Measurements from ENCODE around the gene NRK. TPM values are rescaled to one million over a fixed set of nuclear protein-coding genes. Genes with fewer than 3 reads are reported as not detected.
"Not testable (repeated sequence)": the region's sequence is repeated elsewhere in the genome, so short reads cannot be mapped to it uniquely, and the experiment has no call there.

Gene NRK
- total and polyA plus RNA-seq, 9 donors: 6.5 to 109 (median 30.1) TPM

DNA sequence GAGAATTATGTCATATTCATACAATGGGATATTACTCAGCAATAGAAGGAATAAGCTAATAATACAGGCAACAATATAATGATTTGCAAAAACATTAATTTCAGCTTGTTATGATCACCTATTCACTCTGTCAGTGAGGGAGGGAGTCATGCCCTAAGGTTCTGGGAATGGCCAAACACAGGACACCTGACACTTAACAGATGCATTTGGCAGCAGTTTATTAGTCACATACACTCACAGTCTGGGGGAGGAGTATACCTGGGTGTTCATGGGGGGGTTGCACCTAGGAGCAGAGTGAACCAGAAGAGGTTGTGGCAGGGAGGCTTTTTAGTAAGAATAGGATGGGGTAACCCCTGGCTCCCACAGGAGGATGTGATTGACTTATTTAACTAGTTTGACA is 177.9 kb downstream of the NRK start:
- TF ChIP-seq, protein P1, sequence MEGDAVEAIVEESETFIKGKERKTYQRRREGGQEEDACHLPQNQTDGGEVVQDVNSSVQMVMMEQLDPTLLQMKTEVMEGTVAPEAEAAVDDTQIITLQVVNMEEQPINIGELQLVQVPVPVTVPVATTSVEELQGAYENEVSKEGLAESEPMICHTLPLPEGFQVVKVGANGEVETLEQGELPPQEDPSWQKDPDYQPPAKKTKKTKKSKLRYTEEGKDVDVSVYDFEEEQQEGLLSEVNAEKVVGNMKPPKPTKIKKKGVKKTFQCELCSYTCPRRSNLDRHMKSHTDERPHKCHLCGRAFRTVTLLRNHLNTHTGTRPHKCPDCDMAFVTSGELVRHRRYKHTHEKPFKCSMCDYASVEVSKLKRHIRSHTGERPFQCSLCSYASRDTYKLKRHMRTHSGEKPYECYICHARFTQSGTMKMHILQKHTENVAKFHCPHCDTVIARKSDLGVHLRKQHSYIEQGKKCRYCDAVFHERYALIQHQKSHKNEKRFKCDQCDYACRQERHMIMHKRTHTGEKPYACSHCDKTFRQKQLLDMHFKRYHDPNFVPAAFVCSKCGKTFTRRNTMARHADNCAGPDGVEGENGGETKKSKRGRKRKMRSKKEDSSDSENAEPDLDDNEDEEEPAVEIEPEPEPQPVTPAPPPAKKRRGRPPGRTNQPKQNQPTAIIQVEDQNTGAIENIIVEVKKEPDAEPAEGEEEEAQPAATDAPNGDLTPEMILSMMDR (IDR thresholded peaks at IDR 0.05): no peak
- intact Hi-C loops (cut with DNase I): no loop called here
- H3K36me3 ChIP-seq: no peaks in the 10 kb centered on the region
- no peaks in the 10 kb centered on the region for H3K4me1 ChIP-seq (ENCODE audit: insufficient read depth)
- H3K4me3 ChIP-seq: no peak overlapping the region
- no peak overlapping the region for H3K27ac ChIP-seq
- DNase-seq: no peak
- H3K27me3 ChIP-seq: no peaks in the 10 kb centered on the region
- H3K9me3 ChIP-seq: no peaks in the 10 kb centered on the region

DNA sequence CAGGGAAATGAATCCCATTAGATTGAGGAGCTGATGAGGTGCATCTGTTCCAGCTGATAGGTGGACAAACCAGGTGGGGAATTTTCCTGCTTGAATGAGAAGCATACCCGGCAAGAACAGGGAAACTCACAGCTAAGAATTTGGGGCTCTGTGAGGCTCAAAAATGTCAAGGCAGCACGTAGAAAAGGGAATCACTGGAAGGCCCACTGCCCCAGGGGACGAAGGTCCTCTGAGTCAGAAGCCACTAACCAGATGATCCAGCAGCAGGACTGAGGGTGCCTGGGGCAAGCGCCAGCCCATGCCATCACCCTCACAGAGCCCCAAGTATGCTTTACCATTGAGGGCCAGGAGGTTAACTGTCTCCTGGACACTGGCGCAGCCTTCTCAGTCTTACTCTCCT is 178.3 kb downstream of the NRK start:
- intact Hi-C loops (cut with DNase I); H3K4me3 ChIP-seq; DNase-seq; H3K9me3 ChIP-seq; H3K27ac ChIP-seq; H3K4me1 ChIP-seq (ENCODE audit: insufficient read depth); H3K27me3 ChIP-seq; H3K36me3 ChIP-seq: not testable (repeated sequence)
- 69 to 84% (median 75%) methylated on average over 5 of the region's 5 CpGs for WGBS, 3 donors

DNA sequence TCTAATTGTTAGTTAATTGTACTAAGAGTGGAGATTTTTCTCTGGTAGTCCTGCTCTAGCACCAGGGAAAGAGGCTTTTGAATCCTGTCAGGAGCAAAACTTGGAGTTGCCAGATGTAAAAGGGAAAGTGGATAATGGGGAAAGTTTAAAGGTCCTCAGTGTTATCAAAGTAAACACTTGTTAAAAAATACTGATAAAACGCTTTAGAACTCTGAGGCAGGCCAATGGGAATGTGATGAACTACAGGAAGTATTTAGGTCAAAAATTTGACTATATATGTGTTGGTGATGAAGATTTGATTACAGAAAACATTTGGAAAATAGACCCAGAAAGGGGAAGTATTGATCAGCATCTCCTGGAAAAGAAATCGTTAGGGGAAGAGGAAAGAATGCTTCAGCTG is 183.3 kb downstream of the NRK start:
- no peak for DNase-seq
- Histone ChIP-seq H3K27me3 (no peaks in the 10 kb centered on the region), H3K9me3 (no peaks in the 10 kb centered on the region), H3K36me3 (no peaks in the 10 kb centered on the region), H3K4me3 (no peak overlapping the region), H3K27ac (no peak overlapping the region), H3K4me1 (ENCODE audit: insufficient read depth) (no peaks in the 10 kb centered on the region)
- TF ChIP-seq EP300 (IDR thresholded peaks at IDR 0.05): no peak
- TF ChIP-seq POLR2A (IDR thresholded peaks at IDR 0.05): no peak
- TF ChIP-seq, protein P1 (IDR thresholded peaks at IDR 0.05): no peak
- WGBS, 3 donors: 30 to 51% (median 41%) methylated on average over 2 of the region's 2 CpGs
- intact Hi-C loops (cut with DNase I): no loop called here

DNA sequence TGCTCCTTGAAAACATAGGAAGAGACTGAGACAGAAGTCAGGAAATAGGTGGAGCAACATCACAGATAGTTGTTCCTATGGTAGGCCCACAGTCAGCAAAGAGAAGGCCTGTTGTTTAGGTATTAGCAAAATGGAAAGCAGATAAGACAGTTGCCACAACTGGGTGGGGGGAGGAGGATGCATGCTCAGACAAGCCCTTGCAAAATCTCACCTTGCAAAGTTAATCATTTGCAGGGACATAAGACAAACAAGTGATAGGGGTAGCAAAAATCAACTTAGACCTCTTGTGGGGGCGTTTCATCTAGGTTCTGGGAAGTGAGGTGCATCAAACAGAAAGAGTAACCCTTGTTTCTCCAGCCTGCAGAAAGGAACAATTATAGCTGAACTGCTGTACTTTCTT is 185.5 kb downstream of the NRK start:
- no peak for DNase-seq
- intact Hi-C loops (cut with DNase I): no loop called here
- 17 to 20% (median 18%) methylated on average over 1 of the region's 1 CpG for WGBS, 3 donors
- Histone ChIP-seq H3K4me1 (ENCODE audit: insufficient read depth) (no peaks in the 10 kb centered on the region), H3K36me3 (no peaks in the 10 kb centered on the region), H3K27ac (no peak overlapping the region), H3K27me3 (no peaks in the 10 kb centered on the region), H3K9me3 (no peaks in the 10 kb centered on the region), H3K4me3 (no peak overlapping the region)
- TF ChIP-seq, protein P1 (IDR thresholded peaks at IDR 0.05): no peak
- TF ChIP-seq POLR2A (IDR thresholded peaks at IDR 0.05): no peak
- no peak for TF ChIP-seq EP300 (IDR thresholded peaks at IDR 0.05)

Other genes starting within 250 kb of the NRK start
- gene SERPINA7, start 216.2 kb downstream of the NRK start, total RNA-seq: under 1 TPM in 3 of 7 donors, not detected in 4; 0.10 to 0.28 (median 0.20) TPM
- under 1 TPM in 1 of 2 donors, not detected in 1; 0.04 TPM for gene SERPINA7, start 216.2 kb downstream of the NRK start, polyA plus RNA-seq

Measured in ovary (tissue), 9 donors.